IMR-90 (cell line): ENCODE measurements around the gene CDH13. TPM values are rescaled to one million over a fixed set of nuclear protein-coding genes. Genes with fewer than 3 reads are reported as not detected.

Experiments used
- ATAC-seq: fragments of 200-7000 bp; cut with Tn5 transposase; 2 replicates; pipeline ENCODE4 v1.9.1; 2020; ENCODE audit warnings: low read depth, mild to moderate bottlenecking, moderate library complexity
- BruUV-seq: library from RNA; stranded (reverse); fragments of 400-500 nt; replicated peaks from 2 replicates; lab custom pipeline; 2021; lab: Mats Ljungman, UMichigan
- CTCF ChIA-PET: fragments of 300-600 bp; formaldehyde crosslinking; extraction: SDS; loops from one replicate; lab custom pipeline; 2021; ENCODE audit warnings: antibody characterized with exemption; lab: Yijun Ruan, JAX
- POLR2A ChIA-PET: fragments of 300-600 bp; sonication (Branson Sonifier 250); formaldehyde crosslinking; loops from one replicate; lab custom pipeline; 2022; ENCODE audit warnings: antibody characterized with exemption; ENCODE audit not compliant: unreplicated experiment; lab: Charles Lee
- DNase-seq: peaks from one replicate; pipeline ENCODE4 v3.0.0; 2013
- H2AFZ ChIP-seq: replicated peaks from 2 replicates; pipeline ENCODE3; 2013; ENCODE audit warnings: low read length, mild to moderate bottlenecking; ENCODE audit not compliant: poor library complexity
- H2AK5ac ChIP-seq: 2 replicates; pipeline ENCODE4 v1.6.1; 2013; ENCODE audit warnings: low read depth, low read length, inconsistent platforms
- H2AK9ac ChIP-seq: replicated peaks from 2 replicates; pipeline ENCODE3; 2013; ENCODE audit warnings: mild to moderate bottlenecking, low read depth, low read length, moderate library complexity; ENCODE audit not compliant: poor library complexity
- H2BK120ac ChIP-seq: 2 replicates; pipeline ENCODE4 v1.6.1; 2013; ENCODE audit warnings: low read depth, low read length, inconsistent platforms
- H2BK15ac ChIP-seq: 3 replicates; pipeline ENCODE4 v1.6.1; 2013; ENCODE audit warnings: low read depth, low read length, inconsistent platforms
- H2BK20ac ChIP-seq: 2 replicates; pipeline ENCODE4 v1.6.1; 2013; ENCODE audit warnings: low read depth, mild to moderate bottlenecking, inconsistent platforms, low read length, moderate library complexity
- H2BK5ac ChIP-seq: 2 replicates; pipeline ENCODE4 v1.6.1; 2013; ENCODE audit warnings: mild to moderate bottlenecking, low read depth, low read length, inconsistent platforms; ENCODE audit not compliant: poor library complexity, severe bottlenecking
- H3K14ac ChIP-seq: replicated peaks from 2 replicates; pipeline ENCODE4 v1.6.1; 2013; ENCODE audit warnings: low read depth, low read length, inconsistent platforms
- H3K18ac ChIP-seq: 2 replicates; pipeline ENCODE4 v1.6.1; 2013; ENCODE audit warnings: low read depth, low read length, control low read depth
- H3K23ac ChIP-seq: 2 replicates; pipeline ENCODE4 v1.6.1; 2013; ENCODE audit warnings: low read depth, low read length, inconsistent platforms
- H3K27ac ChIP-seq: 2 replicates; pipeline ENCODE4 v1.5.1; 2013; ENCODE audit warnings: mild to moderate bottlenecking, control low read depth, low read length; ENCODE audit not compliant: insufficient read depth
- H3K27me3 ChIP-seq: 2 replicates; pipeline ENCODE4 v1.6.1; 2013; ENCODE audit warnings: low read length; ENCODE audit not compliant: control insufficient read depth, insufficient read depth
- H3K36me3 ChIP-seq: 2 replicates; pipeline ENCODE4 v1.6.1; 2013; ENCODE audit warnings: low read length, mixed read lengths; ENCODE audit not compliant: control insufficient read depth, insufficient read depth
- H3K4ac ChIP-seq: 2 replicates; pipeline ENCODE4 v1.6.1; 2013; ENCODE audit warnings: low read depth, low read length, inconsistent platforms
- H3K4me1 ChIP-seq: 2 replicates; pipeline ENCODE4 v1.6.1; 2013; ENCODE audit warnings: low read length, mixed read lengths; ENCODE audit not compliant: control insufficient read depth, insufficient read depth
- H3K4me2 ChIP-seq: 2 replicates; pipeline ENCODE4 v1.6.1; 2013; ENCODE audit warnings: low read depth, mild to moderate bottlenecking, control low read depth, low read length, moderate library complexity
- H3K4me3 ChIP-seq: 2 replicates; pipeline ENCODE4 v1.5.1; 2013; ENCODE audit warnings: low read depth, mild to moderate bottlenecking, control low read depth, low read length, moderate library complexity; ENCODE audit not compliant: insufficient read depth
- H3K56ac ChIP-seq: 2 replicates; pipeline ENCODE4 v1.6.1; 2013; ENCODE audit warnings: low read length, inconsistent platforms; ENCODE audit not compliant: insufficient read depth; ENCODE audit errors: extremely low read depth
- H3K79me1 ChIP-seq, 2 experiments: 2 replicates each; pipeline ENCODE4 v1.6.1; 2013; ENCODE audit warnings: low read length in 2 of 2, inconsistent platforms in 1 of 2, low read depth in 1 of 2
- H3K9ac ChIP-seq: 2 replicates; pipeline ENCODE4 v1.6.1; 2013; ENCODE audit warnings: low read depth, low read length, control low read depth
- H3K9me1 ChIP-seq: 2 replicates; pipeline ENCODE4 v1.6.1; 2013; ENCODE audit warnings: low read length, inconsistent platforms; ENCODE audit not compliant: insufficient read depth
- H3K9me3 ChIP-seq: 2 replicates; pipeline ENCODE4 v1.6.1; 2013; ENCODE audit warnings: low read length; ENCODE audit not compliant: control insufficient read depth, insufficient read depth
- H4K20me1 ChIP-seq: 2 replicates; pipeline ENCODE4 v1.6.1; 2013; ENCODE audit warnings: low read length, inconsistent platforms; ENCODE audit not compliant: insufficient read depth
- H4K5ac ChIP-seq: 2 replicates; pipeline ENCODE4 v1.6.1; 2013; ENCODE audit warnings: mild to moderate bottlenecking, low read depth, low read length, control low read depth
- H4K8ac ChIP-seq, 2 experiments: 2 replicates each; pipeline ENCODE4 v1.6.1; 2013; ENCODE audit warnings: low read depth in 2 of 2, low read length in 2 of 2, control low read depth in 1 of 2, inconsistent platforms in 1 of 2
- H4K91ac ChIP-seq: 2 replicates; pipeline ENCODE4 v1.6.1; 2013; ENCODE audit warnings: low read depth, low read length, inconsistent platforms; ENCODE audit not compliant: insufficient read depth
- BHLHE40 ChIP-seq: fragments of 150-350 bp; IDR thresholded peaks from 2 replicates; pipeline ENCODE4 v1.6.1; 2016; ENCODE audit warnings: mild to moderate bottlenecking, low read depth, low read length
- CEBPB ChIP-seq: IDR thresholded peaks from 2 replicates; pipeline ENCODE4 v1.6.1; 2012; ENCODE audit warnings: low read depth, low read length, improper control_type of control experiment
- CTCF ChIP-seq: conservative IDR thresholded peaks from 2 replicates; pipeline ENCODE4 v1.5.1; 2012; ENCODE audit warnings: mild to moderate bottlenecking, low read depth, low read length, improper control_type of control experiment
- MAFK ChIP-seq: IDR thresholded peaks from 2 replicates; pipeline ENCODE4 v1.6.1; 2012; ENCODE audit warnings: low read depth, low read length, improper control_type of control experiment
- MAZ ChIP-seq: IDR thresholded peaks from 2 replicates; pipeline ENCODE4 v1.6.1; 2012; ENCODE audit warnings: low read depth, mild to moderate bottlenecking, low read length, improper control_type of control experiment, moderate library complexity, borderline replicate concordance
- NFE2L2 ChIP-seq: fragments of 150-350 bp; IDR thresholded peaks from 2 replicates; pipeline ENCODE4 v1.6.1; 2016; ENCODE audit warnings: low read depth, mild to moderate bottlenecking, low read length
- RAD21 ChIP-seq: IDR thresholded peaks from 2 replicates; pipeline ENCODE4 v1.6.1; 2012; ENCODE audit warnings: low read length, improper control_type of control experiment
- RCOR1 ChIP-seq: IDR thresholded peaks from 2 replicates; pipeline ENCODE4 v1.6.1; 2012; ENCODE audit warnings: mild to moderate bottlenecking, low read length, improper control_type of control experiment; ENCODE audit not compliant: insufficient replicate concordance
- dilution Hi-C: fragments of 300-500 bp; cut with HindIII; formaldehyde crosslinking; loops from one replicate; pipeline ENCODE4 v1.14.3; 2018; ENCODE audit warnings: low sequenced_read_pairs; ENCODE audit not compliant: unreplicated experiment
- in situ Hi-C: fragments of 300-500 bp; cut with MboI; formaldehyde crosslinking; loops from 3 replicates; pipeline ENCODE4 v1.14.3; 2019; ENCODE audit warnings: low sequenced_read_pairs, inconsistent platforms, mixed read lengths
- intact Hi-C: fragments of 100-400 bp; cut with micrococcal nuclease; formaldehyde crosslinking; loops from 2 replicates; pipeline ENCODE4 v1.10.0; 2022
- polyA plus RNA-seq, 3 experiments: library from polyadenylated mRNA; depleted of rRNA; stranded (reverse); fragments of >200 nt; gene quantifications; 2 replicates each; pipeline ENCODE4 v1.2.3, GENCODE V29; 2012; ENCODE audit warnings: low replicate concordance in 1 of 3
- total RNA-seq: library from RNA; depleted of rRNA; stranded (reverse); fragments of >200 nt; gene quantifications from 2 replicates; pipeline ENCODE4 v1.2.3, GENCODE V29; 2012

The CDH13 gene
- total and polyA plus RNA-seq, 2 of the 4 experiments (the other 2 are of a cell fraction) = 61.6 to 74.7 TPM

GRCh38 chr16:82819286-82819685 is 192.5 kb downstream of the CDH13 start:
- H3K27ac ChIP-seq = no peak overlapping the region
- no peak for TF ChIP-seq BHLHE40
- TF ChIP-seq MAZ = no peak
- no peak for TF ChIP-seq NFE2L2
- TF ChIP-seq MAFK = no peak
- no peak for TF ChIP-seq RCOR1
- no peak for TF ChIP-seq CTCF
- no peak for TF ChIP-seq CEBPB
- TF ChIP-seq RAD21 = no peak
- intact Hi-C loops (no loop called here), dilution Hi-C loops (no loop called here), in situ Hi-C loops (no loop called here)
- H4K20me1 ChIP-seq = no peaks in the 10 kb centered on the region
- H3K9me3 ChIP-seq = no peaks in the 10 kb centered on the region; the same call in 1 of the 2 replicates
- no peak overlapping the region for H3K4me2 ChIP-seq
- H2BK15ac ChIP-seq = no peak overlapping the region
- no peak overlapping the region for H3K18ac ChIP-seq
- no peak overlapping the region for H3K23ac ChIP-seq
- H3K4me3 ChIP-seq = no peak overlapping the region
- H3K4ac ChIP-seq = no peak overlapping the region
- no peaks in the 10 kb centered on the region for H3K4me1 ChIP-seq
- no peak overlapping the region for H4K8ac ChIP-seq
- H2AFZ ChIP-seq = no peak overlapping the region
- peaks cover 3% of the 10 kb centered on the region; the same call in 1 of the 2 replicates for H3K9me1 ChIP-seq
- H3K36me3 ChIP-seq = no peaks in the 10 kb centered on the region
- H3K9ac ChIP-seq = no peak overlapping the region
- H3K14ac ChIP-seq = no peak overlapping the region
- H2AK9ac ChIP-seq = no peak overlapping the region
- no peak overlapping the region for H4K5ac ChIP-seq
- BruUV-seq = no TSS peak
- CTCF ChIA-PET = no interaction called here
- no peak overlapping the region for H4K91ac ChIP-seq
- DNase-seq (no peak), ATAC-seq (no peak)
- no peaks in the 10 kb centered on the region for H3K27me3 ChIP-seq
- H2BK120ac ChIP-seq = no peak overlapping the region
- POLR2A ChIA-PET = no interaction called here
- H2BK20ac ChIP-seq = no peak overlapping the region
- H2AK5ac ChIP-seq = no peak overlapping the region
- no peak overlapping the region for H2BK5ac ChIP-seq
- H3K79me1 ChIP-seq = peaks cover 8 to 23% of the 10 kb centered on the region in 2 experiments
- H3K56ac ChIP-seq = no peak overlapping the region
